Stimulated activated CD4-positive, alpha-beta T cell treated with anti-CD3 and anti-CD28 coated beads, Interleukin-2, amount 100 ng/mL, for 48 hours (primary cell): Measurements from ENCODE around the gene PLAAT3.
A peak's percentile ranks its signal among the peaks of the same experiment; 100 is the strongest.
"Not testable (repeated sequence)": the region's sequence is repeated elsewhere in the genome, so short reads cannot be mapped to it uniquely, and the experiment has no call there.

Experiments
- DNase-seq, 2 donors: peaks; one replicate each; pipeline ENCODE4 v3.0.0-alpha.2; 2020

PLAAT3 gene

GRCh38 chr11:63535734-63536133, 78.5 kb downstream of the PLAAT3 start:
- DNase-seq, result no peak

DNA sequence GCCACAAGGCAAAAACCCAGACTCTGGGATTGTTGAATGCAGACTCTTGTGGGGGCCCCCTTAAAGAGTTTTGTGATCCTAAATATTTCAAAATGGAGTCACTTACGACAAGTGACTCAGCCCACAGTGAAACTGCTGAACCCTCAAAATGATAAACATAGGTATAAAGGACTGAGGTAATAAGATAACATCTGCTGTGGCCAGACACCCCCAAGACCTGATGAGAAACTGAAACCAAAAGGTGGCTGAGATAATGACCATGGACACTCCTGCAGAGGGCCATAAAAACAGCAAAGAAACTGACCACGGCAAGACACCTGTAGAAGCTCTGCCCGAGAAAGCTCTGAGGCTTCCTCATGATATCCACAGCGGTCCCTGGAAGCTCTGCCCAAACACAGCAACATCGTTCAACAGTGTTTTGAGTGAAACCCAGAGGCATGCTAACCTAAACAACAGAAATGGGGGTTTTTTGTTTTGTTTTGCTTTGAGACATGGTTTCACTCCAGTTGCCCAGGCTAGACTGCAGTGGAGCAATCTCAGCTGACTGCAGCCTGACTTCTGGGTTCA, 79.3 kb downstream of the PLAAT3 start:
- DNase-seq, result no peak

DNA sequence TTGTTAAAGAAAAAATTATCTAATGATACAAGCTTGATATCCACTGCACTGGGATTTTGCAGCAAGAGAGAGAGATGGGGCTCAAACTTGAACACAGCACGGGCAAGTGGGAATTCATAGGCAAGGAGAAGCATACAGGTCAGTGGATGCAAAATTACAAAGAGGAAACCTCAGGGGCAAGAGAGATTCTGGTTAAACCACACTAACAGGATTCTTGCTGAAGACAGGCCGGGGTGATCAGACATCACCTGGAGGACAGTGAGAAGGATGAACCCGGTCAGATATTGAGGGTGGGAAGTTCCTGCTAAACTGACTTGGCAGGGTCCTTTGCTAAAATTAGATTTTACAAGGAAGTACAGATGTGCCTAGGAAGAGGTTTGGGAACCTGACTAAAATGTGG, 80.2 kb downstream of the PLAAT3 start:
- DNase-seq, result no peak

DNA sequence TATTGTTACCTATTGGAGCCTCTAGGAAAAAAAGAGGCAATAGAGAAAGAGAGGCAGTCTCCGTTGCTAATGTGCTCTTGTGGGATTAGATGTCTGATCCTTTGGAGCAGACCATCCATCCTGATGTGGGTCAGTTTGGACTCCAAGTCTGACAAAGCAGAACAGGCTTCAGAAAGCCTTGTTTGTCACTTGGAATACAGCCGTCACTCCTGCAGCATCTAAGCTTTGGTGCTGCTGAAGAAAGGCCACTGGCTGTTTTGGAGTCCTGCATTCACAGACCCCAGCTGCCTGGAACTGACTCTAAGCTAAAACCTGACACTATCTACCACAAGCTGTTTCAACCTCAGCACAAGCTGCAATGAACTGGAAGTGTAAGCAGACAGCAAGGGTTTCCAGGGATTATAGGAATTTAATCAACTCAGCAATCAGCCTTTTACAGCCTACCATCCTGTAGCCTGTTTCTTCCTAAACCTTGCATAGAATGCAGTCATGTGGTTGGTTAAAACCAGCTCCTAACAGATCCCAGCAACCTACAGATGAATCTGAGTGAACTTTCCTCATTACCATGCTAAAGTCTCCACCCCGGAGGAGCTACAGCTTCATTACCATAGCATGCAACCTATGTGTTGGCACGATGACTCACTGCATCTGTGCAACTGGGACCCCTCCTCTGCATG, 81.3 kb downstream of the PLAAT3 start:
- DNase-seq, result no peak

DNA sequence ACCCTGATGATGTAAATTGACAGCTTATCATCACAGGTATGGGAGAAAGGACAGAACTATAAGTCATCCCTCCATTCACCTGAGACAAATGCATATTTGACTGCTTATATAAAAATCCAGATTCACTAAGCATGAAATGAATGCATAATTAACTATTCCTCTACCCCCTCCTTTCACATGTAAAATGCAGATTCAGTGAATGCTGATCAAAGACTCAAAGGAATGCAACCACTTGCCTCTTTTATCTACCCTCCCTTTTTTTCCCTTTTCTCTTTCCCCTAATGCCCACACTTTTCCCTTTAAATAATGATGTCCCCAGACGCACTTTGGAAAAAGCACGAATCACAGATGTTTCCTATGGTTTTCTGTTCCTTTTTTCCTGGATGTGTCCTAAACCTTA, 82.1 kb downstream of the PLAAT3 start:
- DNase-seq, result no peak

DNA sequence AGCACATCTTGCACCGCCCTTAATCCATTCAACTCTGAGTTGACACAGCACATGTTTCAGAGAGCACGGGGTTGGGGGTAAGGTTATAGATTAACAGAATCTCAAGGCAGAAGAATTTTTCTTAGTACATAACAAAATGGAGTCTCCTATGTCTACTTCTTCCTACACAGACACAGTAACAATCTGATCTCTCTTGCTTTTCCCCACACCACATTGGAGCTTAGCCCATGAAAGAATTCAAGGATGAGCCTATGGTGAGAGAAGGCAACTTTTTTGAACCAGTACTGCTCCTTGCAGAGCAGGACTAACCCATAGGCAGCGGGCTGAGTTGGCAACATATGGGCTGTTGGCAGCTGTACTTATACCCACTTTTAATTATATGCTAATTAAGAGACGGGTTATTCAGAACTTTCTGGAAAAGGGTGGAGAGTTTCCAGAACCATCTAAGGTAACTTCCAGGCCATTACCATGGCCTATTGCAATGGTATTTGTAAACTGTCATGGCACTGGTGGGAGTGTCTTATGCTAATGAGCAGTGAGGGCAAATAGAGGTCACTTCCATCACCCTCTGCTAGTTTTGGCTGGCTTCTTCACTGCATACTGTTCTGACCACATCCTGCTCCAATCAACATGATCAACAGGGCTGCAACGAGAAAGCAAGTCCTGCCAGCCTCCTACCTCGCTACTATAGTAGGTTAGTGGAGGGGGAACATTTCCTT, 83.0 kb downstream of the PLAAT3 start:
- peak in 1 of 2 donors; percentile 19 for DNase-seq

- no peak for DNase-seq
These were observed 84.2 kb downstream of the PLAAT3 start for GRCh38 chr11:63530021-63530420.

DNA sequence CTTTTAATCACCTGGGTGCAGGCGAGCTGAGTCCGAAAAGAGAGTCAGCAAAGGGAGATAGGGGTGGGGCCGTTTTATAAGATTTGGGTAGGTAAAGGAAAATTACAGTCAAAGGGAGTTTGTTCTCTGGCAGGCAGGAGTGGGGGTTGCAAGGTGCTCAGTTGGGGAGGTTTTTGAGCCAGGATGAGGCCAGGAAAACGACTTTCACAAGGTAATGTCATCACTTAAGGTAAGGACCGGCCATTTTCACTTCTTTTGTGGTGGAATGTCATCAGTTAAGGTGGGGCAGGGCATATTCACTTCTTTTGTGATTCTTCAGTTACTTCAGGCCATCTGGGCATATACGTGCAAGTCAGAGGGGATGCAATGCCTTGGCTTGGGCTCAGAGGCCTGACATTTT, 84.9 kb downstream of the PLAAT3 start:
- not testable (repeated sequence) for DNase-seq

- DNase-seq, result not testable (repeated sequence)
These were observed 85.4 kb downstream of the PLAAT3 start for GRCh38 chr11:63528729-63529278.

GRCh38 chr11:63528156-63528555, 86.1 kb downstream of the PLAAT3 start:
- DNase-seq, result not testable (repeated sequence)

DNA sequence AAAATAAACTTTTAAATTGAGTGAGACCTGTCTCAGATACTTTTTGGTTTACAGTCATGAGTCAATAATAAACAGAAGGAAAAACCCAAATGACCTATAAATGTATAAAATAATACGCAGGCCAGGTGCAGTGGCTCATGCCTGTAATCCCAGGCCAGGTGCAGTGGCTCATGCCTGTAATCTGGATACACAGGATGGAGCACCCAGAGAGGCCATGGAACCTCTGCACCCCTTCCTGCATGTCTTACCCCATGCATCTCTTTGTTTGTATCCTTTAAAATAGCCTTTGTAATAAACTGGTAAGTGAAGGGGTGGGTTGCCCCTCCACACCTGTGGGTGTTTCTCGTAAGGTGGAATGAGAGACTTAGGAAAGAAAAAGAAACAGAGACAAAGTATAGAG, 86.6 kb downstream of the PLAAT3 start:
- DNase-seq, result no peak
